ENCODE data around the gene SPO11. TPM values are rescaled to one million over a fixed set of nuclear protein-coding genes. Genes with fewer than 3 reads are reported as not detected.

SPO11 gene
- total RNA-seq, 1 donor from 2014 or later = not detected

GRCh38 chr20:57381596-57382503 lies 52.2 kb downstream of the SPO11 start:
- Histone ChIP-seq H3K4me2 (no peak overlapping the region), H3K79me2 (ENCODE audit: low read depth) (no peaks in the 10 kb centered on the region), H3K4me3 (no peak overlapping the region), H4K20me1 (ENCODE audit: low read depth) (no peaks in the 10 kb centered on the region), H3K9ac (no peak overlapping the region), H2AFZ (replicated peaks) (no peak overlapping the region), H3K4me1 (peaks cover 6% of the 10 kb centered on the region), H3K36me3 (no peaks in the 10 kb centered on the region), H3K9me3 (ENCODE audit: low read depth) (no peaks in the 10 kb centered on the region), H3K27ac (no peak overlapping the region), H3F3A (ENCODE audit: low read depth) (peaks cover 14% of the 10 kb centered on the region), H3K27me3 (no peaks in the 10 kb centered on the region)
- Mint-ChIP-seq H3K4me3 (no peak overlapping the region), H3K27ac (no peak overlapping the region), H3K4me1 (peaks cover 2% of the 10 kb centered on the region), H3K36me3 (no peaks in the 10 kb centered on the region), H3K27me3 (ENCODE audit: insufficient read depth, low read depth) (peaks cover 3% of the 10 kb centered on the region), H3K9me3 (no peaks in the 10 kb centered on the region)
- TF ChIP-seq, protein P1, sequence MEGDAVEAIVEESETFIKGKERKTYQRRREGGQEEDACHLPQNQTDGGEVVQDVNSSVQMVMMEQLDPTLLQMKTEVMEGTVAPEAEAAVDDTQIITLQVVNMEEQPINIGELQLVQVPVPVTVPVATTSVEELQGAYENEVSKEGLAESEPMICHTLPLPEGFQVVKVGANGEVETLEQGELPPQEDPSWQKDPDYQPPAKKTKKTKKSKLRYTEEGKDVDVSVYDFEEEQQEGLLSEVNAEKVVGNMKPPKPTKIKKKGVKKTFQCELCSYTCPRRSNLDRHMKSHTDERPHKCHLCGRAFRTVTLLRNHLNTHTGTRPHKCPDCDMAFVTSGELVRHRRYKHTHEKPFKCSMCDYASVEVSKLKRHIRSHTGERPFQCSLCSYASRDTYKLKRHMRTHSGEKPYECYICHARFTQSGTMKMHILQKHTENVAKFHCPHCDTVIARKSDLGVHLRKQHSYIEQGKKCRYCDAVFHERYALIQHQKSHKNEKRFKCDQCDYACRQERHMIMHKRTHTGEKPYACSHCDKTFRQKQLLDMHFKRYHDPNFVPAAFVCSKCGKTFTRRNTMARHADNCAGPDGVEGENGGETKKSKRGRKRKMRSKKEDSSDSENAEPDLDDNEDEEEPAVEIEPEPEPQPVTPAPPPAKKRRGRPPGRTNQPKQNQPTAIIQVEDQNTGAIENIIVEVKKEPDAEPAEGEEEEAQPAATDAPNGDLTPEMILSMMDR (IDR thresholded peaks at IDR 0.05) = peak; percentile 95
- TF ChIP-seq EZH2phosphoT487 (IDR thresholded peaks at IDR 0.05) (no peak), EZH2 (IDR thresholded peaks at IDR 0.05) (no peak)
- DNase-seq (ENCODE audit: low spot score) = peak; percentile 79

DNA sequence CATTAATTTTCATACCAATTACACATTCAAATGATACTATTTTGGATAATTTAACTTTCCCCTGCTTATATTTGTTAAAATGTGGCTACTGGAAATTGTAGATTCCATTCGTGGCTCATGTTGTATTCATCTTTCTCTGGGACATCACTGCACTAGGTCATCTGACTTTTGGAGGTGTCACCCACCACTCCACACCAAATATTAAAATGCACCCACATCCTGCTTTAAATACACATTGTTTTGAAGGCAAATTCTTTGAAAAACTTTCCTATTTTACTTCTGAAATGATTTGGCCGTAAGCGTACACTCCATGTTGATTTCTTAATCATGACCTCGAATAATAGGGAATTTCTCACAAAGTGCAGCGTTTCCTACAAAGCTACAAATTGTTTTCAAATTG lies 52.9 kb downstream of the SPO11 start:
- H3K36me3 ChIP-seq = no peaks in the 10 kb centered on the region
- Mint-ChIP-seq H3K27me3 (ENCODE audit: insufficient read depth, low read depth) (peaks cover 3% of the 10 kb centered on the region), H3K4me1 (peaks cover 2% of the 10 kb centered on the region), H3K4me3 (no peak overlapping the region), H3K36me3 (no peaks in the 10 kb centered on the region), H3K27ac (no peak overlapping the region), H3K9me3 (no peaks in the 10 kb centered on the region)
- TF ChIP-seq EZH2phosphoT487 (IDR thresholded peaks at IDR 0.05) (no peak), EZH2 (IDR thresholded peaks at IDR 0.05) (no peak)
- TF ChIP-seq, protein P1 (IDR thresholded peaks at IDR 0.05) = no peak
- H3K79me2 ChIP-seq (ENCODE audit: low read depth) = no peaks in the 10 kb centered on the region
- no peak overlapping the region for H3K27ac ChIP-seq
- H3F3A ChIP-seq (ENCODE audit: low read depth) = peaks cover 14% of the 10 kb centered on the region
- no peak overlapping the region for H3K4me3 ChIP-seq
- no peaks in the 10 kb centered on the region for H4K20me1 ChIP-seq (ENCODE audit: low read depth)
- peaks cover 6% of the 10 kb centered on the region for H3K4me1 ChIP-seq
- no peak for DNase-seq (ENCODE audit: low spot score)
- H2AFZ ChIP-seq (replicated peaks) = no peak overlapping the region
- no peaks in the 10 kb centered on the region for H3K9me3 ChIP-seq (ENCODE audit: low read depth)
- no peaks in the 10 kb centered on the region for H3K27me3 ChIP-seq
- no peak overlapping the region for H3K9ac ChIP-seq
- H3K4me2 ChIP-seq = no peak overlapping the region

DNA sequence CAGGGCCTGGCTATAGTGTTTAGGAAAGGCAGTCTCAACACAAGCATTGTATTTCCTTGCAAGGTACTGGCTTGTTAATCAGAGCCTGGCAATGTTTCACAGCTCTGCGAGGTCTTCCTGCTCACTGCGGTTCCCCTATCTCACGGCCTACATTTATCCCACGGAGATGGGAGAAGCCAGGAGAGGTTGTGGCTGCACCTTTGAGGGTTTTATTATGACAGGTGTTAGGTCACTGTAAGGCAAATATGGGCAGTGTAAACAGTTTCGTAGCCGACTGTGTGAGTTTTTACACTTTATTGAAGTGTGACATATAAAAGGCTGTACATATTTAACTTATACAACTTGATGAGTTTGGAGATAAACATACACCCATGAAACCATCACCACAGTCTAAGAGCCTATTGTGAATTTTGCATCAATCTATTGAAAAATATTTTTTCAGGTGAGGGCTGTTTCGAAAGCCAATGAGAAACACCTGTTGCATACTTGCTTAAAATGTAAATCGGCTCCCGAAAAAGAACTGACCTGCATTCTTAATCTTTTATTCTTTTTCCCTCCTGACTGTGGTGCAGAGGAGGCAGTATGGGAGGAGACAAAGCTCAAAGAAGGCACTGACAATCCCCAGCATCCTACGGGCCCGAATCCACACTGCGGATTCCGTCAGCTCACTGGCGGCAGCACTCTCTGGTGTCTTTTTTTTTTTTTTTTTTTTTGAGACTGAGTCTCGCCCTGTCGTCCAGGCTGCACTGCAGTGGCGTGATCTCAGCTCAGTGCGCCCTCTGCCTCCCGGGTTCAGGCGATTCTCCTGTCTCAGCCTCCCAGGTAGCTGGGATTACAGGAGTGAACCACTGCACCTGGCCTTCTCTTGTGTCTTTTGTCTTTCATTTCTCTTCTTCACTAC lies 54.1 kb downstream of the SPO11 start:
- Histone ChIP-seq H3K36me3 (no peaks in the 10 kb centered on the region), H3F3A (ENCODE audit: low read depth) (peaks cover 26% of the 10 kb centered on the region), H3K27ac (no peak overlapping the region), H3K4me1 (peaks cover 6% of the 10 kb centered on the region), H3K9me3 (ENCODE audit: low read depth) (no peaks in the 10 kb centered on the region), H3K4me3 (no peak overlapping the region), H3K27me3 (no peaks in the 10 kb centered on the region), H3K79me2 (ENCODE audit: low read depth) (no peaks in the 10 kb centered on the region), H3K4me2 (no peak overlapping the region), H3K9ac (no peak overlapping the region), H2AFZ (replicated peaks) (no peak overlapping the region), H4K20me1 (ENCODE audit: low read depth) (no peaks in the 10 kb centered on the region)
- no peaks in the 10 kb centered on the region for H3K36me3 Mint-ChIP-seq
- H3K9me3 Mint-ChIP-seq = no peaks in the 10 kb centered on the region
- no peak overlapping the region for H3K4me3 Mint-ChIP-seq
- peak; percentile 28 for DNase-seq (ENCODE audit: low spot score)
- TF ChIP-seq, protein P1 (IDR thresholded peaks at IDR 0.05) = no peak
- no peak for TF ChIP-seq EZH2phosphoT487 (IDR thresholded peaks at IDR 0.05)
- TF ChIP-seq EZH2 (IDR thresholded peaks at IDR 0.05) = no peak
- H3K27me3 Mint-ChIP-seq (ENCODE audit: insufficient read depth, low read depth) = peaks cover 3% of the 10 kb centered on the region
- peaks cover 4% of the 10 kb centered on the region for H3K4me1 Mint-ChIP-seq
- no peak overlapping the region for H3K27ac Mint-ChIP-seq
